ENCODE results near the gene MMP28.

Gene MMP28

DNA sequence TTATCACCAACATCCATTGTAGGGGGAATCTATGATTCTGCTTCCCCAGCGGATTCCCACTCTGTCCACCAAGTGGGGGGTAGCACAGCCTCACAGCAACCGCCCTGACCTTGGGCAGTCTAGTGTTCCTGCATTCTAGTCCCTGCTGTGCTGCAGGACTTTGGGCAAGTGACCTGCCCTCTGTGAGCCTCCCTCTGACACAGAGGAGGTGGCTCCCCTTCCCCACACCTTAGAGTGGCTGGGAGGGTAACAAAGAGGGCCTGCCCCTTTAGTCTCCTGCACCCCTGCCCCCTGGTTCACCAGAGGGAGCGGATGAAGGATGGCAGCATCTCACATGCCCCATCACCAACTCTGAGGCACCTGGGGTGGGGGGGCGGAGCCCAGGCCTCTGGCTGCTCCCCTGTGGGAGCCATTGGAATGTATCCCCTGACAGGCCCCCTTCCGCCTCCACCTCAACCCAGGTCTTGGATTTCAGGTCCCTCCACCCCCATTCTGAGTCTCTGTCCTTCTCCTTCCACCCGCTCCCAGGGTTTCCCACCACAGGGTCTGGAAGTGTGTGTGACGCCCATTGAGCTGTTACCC, 52.5 kb downstream of the MMP28 start:
- no peak for DNase-seq (ENCODE audit: low read depth)

DNA sequence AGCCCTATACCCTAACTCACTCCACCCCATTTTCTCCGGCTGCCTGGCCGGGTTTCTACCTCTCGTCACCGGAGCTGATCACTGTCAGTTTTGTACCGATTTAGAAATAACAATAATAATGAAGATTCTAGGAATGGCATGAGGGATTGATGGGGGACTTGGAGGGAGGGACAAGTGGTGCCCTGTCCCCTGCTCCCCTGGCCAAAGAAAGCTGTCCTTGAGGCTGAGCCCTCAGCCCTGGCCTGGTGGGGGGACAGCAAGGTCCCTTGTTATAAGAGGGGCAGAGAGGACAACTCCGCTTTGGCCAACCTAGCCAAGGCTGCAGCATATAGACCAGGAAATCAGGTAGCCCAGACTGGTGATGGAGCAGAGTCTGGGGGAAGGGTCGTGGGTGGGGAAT, 52.9 kb downstream of the MMP28 start:
- DNase-seq (ENCODE audit: low read depth), result no peak

DNA sequence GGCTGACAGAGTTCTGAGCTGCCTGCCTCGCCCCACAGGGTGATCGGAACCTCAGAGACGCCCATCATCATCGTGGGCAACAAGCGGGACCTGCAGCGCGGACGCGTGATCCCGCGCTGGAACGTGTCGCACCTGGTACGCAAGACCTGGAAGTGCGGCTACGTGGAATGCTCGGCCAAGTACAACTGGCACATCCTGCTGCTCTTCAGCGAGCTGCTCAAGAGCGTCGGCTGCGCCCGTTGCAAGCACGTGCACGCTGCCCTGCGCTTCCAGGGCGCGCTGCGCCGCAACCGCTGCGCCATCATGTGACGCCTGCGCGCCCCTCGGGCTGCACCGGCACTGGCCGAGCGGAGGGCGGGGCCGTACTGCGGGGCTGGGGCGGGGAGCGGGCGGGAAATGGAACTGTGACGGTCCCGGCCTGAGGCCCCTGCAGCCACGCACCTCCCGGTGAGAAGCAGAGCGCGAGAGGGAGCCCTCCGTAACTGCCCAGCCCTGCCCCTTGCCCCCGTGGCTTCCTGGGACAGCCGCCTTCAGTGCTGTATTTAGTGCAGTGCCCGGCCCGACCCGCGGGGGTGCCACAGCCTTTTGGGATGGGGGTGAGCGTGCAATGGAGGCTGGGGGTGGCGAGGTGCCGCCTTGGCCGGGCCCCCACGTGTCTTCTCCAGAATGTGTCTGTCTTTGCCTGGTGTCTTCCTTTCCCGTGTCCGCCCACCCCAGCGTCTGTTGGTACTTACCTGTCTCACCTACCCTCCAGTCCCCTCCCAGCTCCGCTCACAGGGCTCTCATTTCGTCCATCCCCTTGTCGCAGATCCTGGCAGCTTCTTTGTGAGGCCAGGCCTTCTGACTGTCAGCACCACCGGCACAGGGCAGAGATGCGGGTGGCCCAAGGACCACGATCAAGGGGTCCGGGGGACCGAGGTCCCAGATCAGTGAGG, 54.2 kb downstream of the MMP28 start:
- DNase-seq (ENCODE audit: low read depth), result no peak

DNA sequence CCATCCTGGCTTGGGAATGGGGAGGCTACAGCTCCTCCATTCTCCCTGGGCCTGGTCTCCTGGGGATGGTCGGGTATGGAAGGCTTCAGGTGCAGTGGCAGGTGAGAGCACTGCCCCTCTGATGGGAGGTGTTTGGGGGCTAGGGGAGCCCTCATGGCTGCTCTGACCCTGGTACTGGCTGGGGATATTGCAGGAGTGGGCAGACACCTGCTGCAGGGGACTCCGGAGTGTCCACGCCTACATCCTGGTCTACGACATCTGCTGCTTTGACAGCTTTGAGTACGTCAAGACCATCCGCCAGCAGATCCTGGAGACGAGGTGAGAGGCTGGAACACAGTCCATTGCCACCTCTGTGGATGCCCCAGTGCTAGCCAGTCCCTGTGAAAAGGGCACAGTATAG, 55.2 kb downstream of the MMP28 start:
- DNase-seq (ENCODE audit: low read depth), result no peak

DNA sequence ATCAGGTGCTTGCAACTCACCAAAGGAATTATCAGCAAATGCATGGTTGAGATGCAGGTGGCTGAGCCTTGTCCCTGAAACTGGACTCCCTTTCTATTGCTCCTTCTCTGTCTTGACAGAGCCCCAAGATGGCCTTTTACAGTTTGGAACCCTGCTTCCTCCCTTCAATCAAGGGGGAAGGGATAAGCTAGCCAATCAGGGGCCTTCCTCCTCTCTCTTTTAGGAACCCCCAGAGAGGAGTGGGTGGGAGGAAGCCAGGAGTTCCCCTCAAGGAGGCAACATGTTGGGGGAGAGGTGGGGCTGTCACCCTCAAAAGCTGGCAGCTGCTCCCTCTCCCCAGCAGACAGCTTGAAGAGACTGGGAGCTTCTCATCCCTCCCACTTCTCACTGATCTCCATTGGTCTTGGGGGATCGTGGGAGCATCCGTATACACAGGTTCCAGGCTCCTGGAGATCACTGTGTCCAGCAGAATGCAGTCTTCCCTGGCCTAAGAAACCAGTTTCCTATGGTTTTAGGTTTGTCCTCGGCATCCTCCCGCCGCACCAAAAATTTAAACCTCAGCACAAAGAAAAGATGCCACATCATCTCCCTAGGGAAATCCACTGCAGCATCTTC, 56.8 kb downstream of the MMP28 start:
- no peak for DNase-seq (ENCODE audit: low read depth)

DNA sequence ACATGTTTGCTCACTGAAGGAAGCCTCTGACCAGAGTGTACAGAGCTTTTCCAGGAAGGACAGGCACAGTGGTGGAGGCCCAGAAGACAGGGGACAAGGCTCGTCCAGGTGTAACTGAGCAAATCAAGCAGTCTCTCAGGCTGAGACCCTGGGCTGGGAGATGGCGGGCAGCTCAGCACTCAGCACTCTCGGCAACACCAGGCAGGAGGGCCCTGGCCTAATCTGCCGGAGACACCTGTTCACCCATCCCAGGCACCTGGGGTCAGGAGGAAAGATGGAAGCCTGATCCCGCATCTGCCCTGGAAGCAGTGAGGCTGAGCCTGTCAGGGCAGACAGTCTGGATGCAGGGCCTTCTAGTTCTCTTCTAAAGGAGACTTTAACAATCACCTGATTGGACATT, 59.2 kb downstream of the MMP28 start:
- DNase-seq (ENCODE audit: low read depth), result no peak

DNA sequence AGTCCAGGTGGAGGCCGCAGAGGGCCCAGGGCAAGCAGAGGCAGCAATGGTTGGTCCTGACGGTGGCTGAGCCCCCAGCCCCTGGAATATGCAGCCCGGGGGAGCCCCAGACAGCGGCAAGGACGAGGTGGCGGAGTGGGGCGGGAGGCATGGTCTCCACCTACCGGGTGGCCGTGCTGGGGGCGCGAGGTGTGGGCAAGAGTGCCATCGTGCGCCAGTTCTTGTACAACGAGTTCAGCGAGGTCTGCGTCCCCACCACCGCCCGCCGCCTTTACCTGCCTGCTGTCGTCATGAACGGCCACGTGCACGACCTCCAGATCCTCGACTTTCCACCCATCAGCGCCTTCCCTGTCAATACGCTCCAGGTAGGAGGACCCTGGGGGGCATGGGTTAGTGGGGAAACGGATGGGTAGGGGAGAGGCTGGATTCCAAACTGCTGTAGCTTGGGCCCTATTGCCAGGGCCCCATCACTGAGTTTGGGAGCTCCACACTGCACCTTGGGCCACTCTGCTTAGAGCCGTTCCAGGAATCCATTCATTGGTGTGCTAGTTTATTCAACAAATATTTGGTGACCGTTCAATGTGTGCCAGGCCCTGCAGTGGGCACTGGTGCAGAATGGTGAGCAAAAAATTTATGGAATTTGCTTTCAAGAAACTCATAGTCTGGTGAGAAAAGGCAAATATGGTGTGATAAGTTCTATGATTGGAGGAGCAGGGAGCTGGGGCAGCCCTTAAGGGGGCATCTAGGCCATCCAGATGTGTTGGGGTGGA, 60.2 kb downstream of the MMP28 start:
- DNase-seq (ENCODE audit: low read depth), result no peak

DNA sequence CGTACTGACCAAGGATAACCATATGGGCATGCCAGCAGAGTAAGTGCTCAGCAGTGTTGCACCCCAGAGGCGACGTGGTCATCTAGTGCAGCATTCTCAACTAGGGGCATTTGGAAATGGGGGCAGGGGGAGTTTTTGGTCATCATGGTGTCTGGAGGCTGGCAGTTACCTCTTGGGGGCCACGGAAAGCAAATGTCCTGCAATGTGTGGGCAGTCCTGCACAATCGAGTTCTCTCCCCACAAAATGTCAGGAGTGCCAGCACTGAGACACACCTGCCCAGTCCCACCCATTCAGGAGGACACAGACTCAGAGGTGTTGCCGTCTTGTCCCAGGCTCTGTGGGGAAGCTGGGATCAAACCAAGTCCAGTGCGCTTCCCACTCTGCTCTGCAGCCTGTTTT, 61.0 kb downstream of the MMP28 start:
- DNase-seq (ENCODE audit: low read depth), result no peak

DNA sequence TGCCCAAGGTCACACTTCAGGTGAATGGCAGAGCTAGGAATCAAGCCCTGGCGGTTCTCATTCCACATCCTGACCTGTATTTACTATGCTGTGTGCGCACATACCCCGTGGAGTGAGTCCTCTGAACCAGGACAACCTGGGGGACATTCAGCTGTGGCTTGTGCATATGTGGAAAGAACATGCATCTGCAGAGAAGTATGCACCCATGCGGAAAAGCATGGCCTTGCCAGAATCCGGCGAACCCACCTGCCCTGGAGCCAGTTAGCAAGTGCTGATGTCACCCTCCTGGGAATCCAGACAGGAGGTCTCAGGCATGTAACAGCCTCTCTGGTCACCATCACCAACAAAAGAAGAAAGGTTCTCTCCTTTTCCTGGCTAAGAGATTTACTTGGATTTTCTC, 62.1 kb downstream of the MMP28 start:
- DNase-seq (ENCODE audit: low read depth), result no peak

DNA sequence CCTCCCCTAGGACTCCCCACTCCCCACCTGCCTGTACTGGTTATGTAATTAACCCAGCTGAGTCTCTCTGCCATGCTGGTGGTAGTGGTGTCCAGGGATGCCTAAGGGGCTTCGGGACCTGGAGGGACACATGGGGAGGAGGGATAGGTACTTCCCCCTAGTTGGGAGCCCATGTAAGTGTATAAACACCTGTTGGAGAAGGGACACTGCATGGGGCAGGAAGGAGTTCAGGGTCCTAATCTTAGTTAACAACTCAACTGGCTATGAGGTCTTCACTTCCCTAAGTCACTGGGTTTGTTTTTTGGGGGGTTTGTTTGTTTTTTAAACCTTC, 62.7 kb downstream of the MMP28 start:
- no peak for DNase-seq (ENCODE audit: low read depth)

DNA sequence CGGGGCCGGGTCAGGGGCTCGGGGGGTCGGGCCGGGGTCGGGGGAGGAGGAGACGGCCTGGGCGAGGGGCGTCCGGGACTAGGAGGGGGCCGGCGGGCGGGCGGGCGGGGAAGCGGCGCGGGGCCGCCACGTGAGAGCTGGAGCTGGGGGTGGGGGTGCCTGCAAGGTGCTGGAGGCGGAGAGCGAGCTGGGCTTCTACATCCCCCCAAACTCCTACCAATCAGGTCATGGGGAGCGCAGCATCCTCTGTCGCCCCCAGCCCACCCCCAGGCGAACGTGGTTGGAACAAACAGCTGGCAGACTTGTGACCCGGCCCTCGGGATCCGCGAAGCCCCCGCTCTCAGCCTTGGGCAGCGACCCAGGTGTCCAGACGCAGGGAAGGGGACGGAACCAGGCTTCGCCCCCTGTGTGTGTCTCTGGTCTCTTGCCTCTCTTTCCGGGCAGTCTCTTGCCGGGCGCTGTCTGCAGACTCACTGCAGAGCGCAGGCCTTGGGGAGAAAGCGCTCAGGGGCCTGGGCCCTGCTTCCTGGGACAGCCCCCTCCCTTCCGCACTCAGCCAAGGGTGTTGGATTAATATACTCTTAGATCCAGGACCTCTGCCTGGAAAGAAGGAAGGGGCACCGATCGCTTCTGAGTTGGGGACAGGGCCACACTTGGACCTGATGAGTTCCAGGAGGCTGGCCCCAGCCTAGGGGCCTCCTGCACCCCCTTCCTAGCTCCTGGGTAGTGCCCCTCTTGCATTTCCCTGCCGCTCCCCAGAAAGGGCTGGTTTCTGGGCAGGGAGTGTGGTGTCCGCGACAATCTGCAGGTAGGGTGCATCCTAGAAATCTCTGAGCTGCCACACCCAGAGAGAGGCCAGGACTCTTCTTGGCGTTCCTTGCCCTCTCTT, 63.3 kb downstream of the MMP28 start:
- DNase-seq (ENCODE audit: low read depth), result no peak

DNA sequence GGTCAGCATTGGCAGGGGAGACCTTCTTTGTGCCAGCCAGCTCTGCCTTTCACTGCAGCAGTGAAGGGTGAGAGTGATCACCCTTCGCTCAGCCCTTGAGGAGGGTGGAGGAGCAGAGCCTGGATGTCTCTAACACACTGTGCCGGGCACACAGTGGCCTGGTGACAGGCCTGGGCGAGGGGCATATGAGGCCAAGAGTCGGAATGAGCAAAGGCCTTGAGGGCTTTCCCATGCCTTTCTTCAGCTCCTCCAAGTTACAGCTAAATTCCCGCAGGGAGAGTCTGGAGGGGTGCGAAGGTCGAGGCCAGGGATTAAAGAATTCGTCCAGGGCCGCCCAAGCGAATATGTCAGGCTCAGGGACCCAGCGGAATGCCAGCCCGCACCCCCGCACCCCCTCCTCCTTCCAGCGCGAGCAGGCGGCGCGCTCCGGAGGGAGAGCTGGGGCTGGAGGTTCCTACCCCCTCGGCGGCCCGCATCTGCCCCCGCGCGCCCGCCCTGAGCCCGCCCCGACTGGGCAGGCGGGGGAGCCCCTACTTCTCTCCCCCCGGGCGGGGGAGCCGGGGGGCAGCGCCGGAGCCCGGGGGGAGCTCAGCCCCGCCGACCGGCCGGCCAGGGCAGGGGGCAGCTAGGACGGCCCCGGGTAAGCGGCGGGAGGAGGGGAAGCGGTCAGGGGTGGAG, 64.1 kb downstream of the MMP28 start, which contains the start of gene RASL10B:
Gene RASL10B (plus strand): TSS at position 401 of the 678 bp plus-strand sequence. CDS start 3,546 bp downstream, outside the sequence.
- peak; percentile 14 for DNase-seq (ENCODE audit: low read depth)

DNA sequence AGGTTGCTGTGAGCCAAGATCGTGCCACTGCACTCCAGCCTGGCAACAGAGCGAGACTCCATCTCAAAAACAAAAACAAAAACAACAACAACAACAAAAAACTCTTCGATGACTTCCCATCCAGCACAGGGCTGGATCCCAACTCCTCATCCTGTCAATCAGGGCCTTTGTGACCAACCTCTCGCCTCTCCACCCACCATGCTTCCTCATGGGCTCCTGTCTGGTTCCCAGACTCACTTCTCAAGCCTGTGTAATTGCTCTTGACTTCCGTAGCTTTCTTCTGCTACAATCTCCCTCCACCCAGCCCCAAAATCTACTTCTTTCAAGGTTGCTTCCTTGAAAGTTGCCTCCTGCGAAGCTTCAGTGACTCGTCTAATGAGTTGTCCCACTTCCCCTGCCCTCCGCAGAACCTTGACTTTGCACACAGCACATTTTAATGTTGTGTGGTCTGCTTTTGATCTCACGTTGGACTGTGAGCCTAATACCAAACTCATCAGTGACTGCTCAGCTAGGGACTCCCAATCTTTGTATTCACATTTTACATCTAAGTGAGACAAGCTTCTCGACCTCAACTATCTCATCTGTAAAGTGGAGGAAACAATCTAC, 64.9 kb downstream of the MMP28 start:
- no peak for DNase-seq (ENCODE audit: low read depth)

DNA sequence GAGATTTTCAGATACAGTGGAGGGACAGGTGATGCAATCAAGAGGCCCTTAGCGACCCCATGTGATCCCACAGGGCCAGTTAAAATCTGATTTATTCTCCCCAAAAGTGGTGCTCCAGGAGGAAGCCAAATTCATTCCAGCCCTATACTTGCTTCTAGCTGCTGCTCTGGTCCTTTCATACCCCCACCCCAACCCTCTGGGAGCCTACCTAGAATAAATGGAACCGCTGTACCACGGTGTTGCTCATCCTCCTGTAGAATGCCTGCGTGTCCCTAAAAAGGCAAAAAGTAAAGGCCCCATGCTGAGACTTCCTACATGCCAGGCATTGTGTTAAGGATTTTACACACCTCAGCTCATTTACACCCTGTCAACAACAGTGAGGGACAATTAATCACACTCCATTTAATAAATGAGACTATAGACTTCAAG, 66.0 kb downstream of the MMP28 start:
- no peak for DNase-seq (ENCODE audit: low read depth)

DNA sequence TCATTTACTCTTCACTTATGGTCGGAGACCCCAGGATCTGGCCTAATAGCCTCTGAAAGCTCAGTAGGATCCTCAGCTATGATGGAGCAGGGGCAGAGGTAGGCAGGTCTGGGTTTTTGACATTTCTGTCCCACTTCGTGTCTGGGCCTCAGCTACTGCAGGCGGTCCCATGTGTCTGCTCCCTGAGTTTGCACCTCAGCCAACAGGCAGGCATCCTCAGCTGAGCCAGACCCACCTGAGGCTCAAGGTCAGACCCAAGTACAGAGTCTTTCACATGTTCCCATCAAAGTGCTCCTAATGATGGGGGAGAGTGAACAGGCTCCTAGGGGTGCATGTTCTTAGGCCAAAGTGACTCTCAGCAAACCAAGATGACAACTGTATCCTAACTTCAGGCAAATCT, 66.9 kb downstream of the MMP28 start:
- DNase-seq (ENCODE audit: low read depth), result no peak

DNA sequence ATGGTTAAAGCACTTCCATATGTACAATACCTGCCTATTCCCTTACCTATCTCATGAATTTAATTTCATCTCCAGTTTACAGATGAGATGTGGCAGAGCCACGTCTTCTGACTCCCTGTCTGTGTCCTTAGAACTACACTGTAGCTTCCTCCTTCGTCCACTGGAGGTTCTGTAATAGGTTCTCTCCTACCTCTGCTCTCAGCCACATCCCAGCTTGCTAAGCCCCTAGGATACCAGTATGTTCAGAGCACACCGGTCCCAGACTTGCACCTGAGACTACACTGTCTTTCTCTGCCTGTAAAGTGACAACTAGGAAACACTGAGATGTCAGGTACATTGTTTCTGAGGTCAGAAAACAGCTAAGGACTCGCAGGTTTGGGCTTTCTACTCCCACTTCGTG, 67.8 kb downstream of the MMP28 start:
- no peak for DNase-seq (ENCODE audit: low read depth)

DNA sequence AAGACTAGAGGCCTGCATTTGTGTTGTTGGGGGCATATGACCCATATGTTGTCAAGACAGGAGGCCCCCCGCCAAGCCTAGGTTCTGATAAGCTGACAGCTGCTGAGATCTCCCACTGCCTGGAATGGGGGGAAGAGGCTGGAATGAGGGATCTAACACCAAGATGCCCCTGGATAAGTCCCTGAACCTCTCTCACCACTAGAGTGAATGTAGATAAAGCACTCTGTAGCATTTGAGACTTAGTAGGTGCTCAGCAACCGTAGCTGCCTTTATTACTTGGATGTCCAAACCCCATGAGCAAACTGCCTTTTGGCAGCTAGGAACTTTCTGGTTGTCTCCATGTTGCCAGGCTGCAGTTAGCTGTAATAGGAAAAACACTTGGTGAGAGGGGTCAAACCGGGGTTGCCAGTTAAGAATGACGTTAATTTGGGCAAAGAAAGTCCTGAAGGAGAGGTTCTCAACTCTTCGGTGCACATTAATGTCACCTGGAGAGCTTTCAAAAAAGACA, 68.4 kb downstream of the MMP28 start:
- DNase-seq (ENCODE audit: low read depth), result no peak

DNA sequence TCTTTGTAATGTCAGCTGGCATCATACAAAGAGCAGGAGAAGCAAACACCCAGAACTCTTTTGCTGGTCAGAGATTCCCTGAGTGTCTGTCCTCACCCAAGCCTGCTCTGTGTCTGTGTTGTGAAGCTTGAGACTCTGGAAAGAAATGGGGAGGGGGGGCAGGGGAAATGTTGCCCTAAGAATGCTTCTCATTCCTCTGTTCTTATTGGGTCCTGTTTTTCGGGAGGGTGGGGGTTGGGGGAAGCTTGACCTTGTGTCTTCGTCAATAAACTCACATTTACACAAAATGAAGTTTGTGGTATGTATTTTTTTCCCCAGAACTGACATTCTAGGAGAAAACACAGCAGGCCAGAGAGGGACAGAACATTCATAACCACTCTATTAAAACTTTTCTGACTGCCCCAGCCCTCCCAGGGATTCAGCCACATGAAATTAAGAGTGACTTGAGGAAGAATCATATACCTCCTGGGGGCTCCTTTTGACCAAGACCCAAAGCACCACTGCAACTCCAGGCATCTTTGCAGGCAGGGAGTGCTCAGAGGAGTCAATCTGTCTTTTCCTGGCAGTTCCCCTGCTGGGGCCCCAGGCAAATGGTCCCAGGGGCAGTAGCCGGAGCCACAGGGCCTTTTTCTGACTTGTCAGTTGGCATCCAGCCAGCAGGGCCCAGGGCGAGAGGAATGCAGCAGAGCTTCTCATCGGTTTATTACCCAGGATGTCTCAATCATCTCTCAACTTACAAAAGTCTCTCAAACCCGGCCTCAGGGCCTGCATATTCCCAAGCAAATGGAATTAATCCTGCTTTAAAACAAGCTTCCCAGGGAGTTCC, 69.1 kb downstream of the MMP28 start:
- no peak for DNase-seq (ENCODE audit: low read depth)

DNA sequence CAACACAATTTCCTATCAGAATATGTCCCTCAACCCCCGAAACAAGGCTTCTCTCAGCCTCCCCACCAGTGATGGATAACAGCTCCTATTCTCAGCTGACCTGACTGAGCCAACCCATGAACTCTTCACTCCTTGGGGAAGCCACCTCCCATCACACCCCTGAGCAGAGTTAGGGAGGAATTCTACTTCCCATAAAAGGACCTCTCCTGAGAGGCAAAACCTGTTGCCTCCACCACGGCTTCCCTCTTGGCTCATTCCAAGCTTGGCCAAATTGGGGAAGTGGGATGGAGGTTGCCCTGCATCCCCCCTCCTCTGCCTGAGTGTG, 69.7 kb downstream of the MMP28 start:
- DNase-seq (ENCODE audit: low read depth), result no peak

Data from CMK (cell line).